Measurements from ENCODE around the gene RGS7.

The RGS7 gene

GRCh38 chr1:240827786-240828185 is 529.2 kb downstream of the RGS7 start:
- no peak for TF ChIP-seq CTCF (IDR thresholded peaks at IDR 0.05; ENCODE audit: extremely low read depth, missing control alignments)

DNA sequence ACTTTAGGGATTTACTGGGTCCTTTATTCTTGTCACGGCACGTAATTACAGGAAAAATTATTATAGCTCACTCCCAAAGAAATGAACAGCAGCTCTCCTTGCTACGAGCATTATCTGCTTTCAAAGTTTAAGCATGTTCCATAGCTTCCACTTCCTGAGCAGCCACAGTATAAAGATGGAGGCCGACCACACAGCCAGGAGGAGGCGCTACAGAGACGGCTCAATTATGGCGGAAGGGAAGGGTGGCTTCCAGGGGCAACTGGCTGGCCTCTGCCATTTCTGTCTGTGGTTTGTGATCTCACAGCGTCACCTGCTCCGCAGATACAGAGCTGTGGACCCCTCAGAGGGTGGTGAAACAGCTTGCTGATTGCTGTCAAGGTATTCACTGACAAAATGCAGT is 532.8 kb downstream of the RGS7 start:
- no peak for DNase-seq (ENCODE audit: low spot score)
- no peak for TF ChIP-seq CTCF (IDR thresholded peaks at IDR 0.05; ENCODE audit: extremely low read depth, missing control alignments)

More at GRCh38 chr1:240827786-240828185, 529.2 kb downstream of the RGS7 start:
- DNase-seq (ENCODE audit: low spot score) = no peak

GRCh38 chr1:240823357-240823756 is 533.6 kb downstream of the RGS7 start:
- no peak for DNase-seq (ENCODE audit: low spot score)
- no peak for TF ChIP-seq CTCF (IDR thresholded peaks at IDR 0.05; ENCODE audit: extremely low read depth, missing control alignments)

GRCh38 chr1:240821925-240822324 is 535.1 kb downstream of the RGS7 start:
- DNase-seq (ENCODE audit: low spot score) = no peak
- TF ChIP-seq CTCF (IDR thresholded peaks at IDR 0.05; ENCODE audit: extremely low read depth, missing control alignments) = no peak

- no peak for DNase-seq (ENCODE audit: low spot score)
- no peak for TF ChIP-seq CTCF (IDR thresholded peaks at IDR 0.05; ENCODE audit: extremely low read depth, missing control alignments)
Measured at GRCh38 chr1:240820816-240821215, 536.2 kb downstream of the RGS7 start.

GRCh38 chr1:240816472-240816871 is 540.5 kb downstream of the RGS7 start:
- DNase-seq (ENCODE audit: low spot score) = no peak
- TF ChIP-seq CTCF (IDR thresholded peaks at IDR 0.05; ENCODE audit: extremely low read depth, missing control alignments) = no peak

DNA sequence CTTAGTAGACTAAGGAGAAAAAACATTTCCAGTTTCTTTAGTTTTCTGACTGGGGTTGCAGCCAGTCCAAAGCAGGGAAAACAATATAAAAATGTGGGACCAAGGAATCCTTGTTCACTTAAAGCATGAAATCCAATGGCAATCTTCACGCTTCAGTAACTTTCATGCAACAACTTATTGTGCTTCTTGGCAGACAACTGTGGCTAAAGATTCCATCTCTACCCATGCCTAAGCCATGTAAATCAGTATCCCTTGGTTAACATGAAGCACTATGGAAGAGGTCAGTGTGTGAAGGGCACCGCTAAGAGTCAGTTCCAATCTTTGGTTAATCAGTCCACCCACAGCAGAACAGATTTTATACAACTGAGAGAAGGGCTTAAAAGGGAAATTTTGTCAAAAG is 543.3 kb downstream of the RGS7 start:
- TF ChIP-seq CTCF (IDR thresholded peaks at IDR 0.05; ENCODE audit: extremely low read depth, missing control alignments) = no peak
- DNase-seq (ENCODE audit: low spot score) = no peak
